OCI-LY3 (cell line): ENCODE data around the gene SH2D1B.

Experiments used
- CTCF ChIP-seq: fragments of 200-600, 300-600 bp; sonication (generic); IDR thresholded peaks from 2 replicates; pipeline ENCODE4 v1.5.1; 2014; ENCODE audit warnings: antibody characterized with exemption, low read length, low read depth
- EZH2phosphoT487 ChIP-seq: fragments of 200-600 bp; shearing (Covaris generic); IDR thresholded peaks from 2 replicates; pipeline ENCODE4 v1.6.1; 2018; ENCODE audit warnings: antibody characterized with exemption, mixed run types, low read depth

- TF ChIP-seq CTCF (no peak), EZH2phosphoT487 (no peak)
Measured at GRCh38 chr1:162386292-162387225, 25.4 kb downstream of the SH2D1B start.
